AG09319 (cell line): Measurements from ENCODE around the gene CDKAL1.
A peak's percentile ranks its signal among the peaks of the same experiment; 100 is the strongest.

ENCODE experiments used
- DNase-seq: peaks from one replicate; pipeline ENCODE4 v3.0.0-alpha.2; 2010; ENCODE audit warnings: low read depth; ENCODE audit errors: extremely low read depth
- TF ChIP-seq, protein P1 (sequence below): IDR thresholded peaks from 2 replicates; pipeline ENCODE4 v1.5.1; 2011; ENCODE audit warnings: low read depth, mild to moderate bottlenecking, inconsistent platforms, low read length, moderate library complexity

Gene CDKAL1

GRCh38 chr6:20534295-20535262, at the start of gene CDKAL1:
TSS of gene CDKAL1 (plus strand) at chr6:20534457. CDS start at chr6:20546351, 11,894 bp downstream.
- TF ChIP-seq, protein P1, sequence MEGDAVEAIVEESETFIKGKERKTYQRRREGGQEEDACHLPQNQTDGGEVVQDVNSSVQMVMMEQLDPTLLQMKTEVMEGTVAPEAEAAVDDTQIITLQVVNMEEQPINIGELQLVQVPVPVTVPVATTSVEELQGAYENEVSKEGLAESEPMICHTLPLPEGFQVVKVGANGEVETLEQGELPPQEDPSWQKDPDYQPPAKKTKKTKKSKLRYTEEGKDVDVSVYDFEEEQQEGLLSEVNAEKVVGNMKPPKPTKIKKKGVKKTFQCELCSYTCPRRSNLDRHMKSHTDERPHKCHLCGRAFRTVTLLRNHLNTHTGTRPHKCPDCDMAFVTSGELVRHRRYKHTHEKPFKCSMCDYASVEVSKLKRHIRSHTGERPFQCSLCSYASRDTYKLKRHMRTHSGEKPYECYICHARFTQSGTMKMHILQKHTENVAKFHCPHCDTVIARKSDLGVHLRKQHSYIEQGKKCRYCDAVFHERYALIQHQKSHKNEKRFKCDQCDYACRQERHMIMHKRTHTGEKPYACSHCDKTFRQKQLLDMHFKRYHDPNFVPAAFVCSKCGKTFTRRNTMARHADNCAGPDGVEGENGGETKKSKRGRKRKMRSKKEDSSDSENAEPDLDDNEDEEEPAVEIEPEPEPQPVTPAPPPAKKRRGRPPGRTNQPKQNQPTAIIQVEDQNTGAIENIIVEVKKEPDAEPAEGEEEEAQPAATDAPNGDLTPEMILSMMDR: no peak

DNA sequence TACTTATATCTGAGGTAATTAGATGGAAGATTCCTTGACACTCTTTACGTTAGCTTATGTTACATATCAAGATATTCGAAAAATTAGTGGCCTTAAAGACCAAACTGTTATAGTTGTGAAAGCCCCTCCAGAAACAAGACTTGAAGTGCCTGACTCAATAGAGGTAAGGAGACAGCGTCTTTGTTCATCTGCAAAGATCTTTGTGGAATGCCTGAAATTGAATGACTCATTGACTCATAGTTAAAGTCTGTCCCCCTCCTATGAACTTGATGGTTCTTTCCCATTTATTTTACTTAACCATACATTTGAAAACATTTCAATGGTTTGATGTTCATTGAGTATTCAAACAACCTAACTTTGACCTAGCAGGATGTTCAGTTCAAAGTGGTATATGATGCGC, 47.6 kb upstream of the CDKAL1 start:
- TF ChIP-seq, protein P1: no peak

More at GRCh38 chr6:20534295-20535262, at the start of gene CDKAL1:
- peak; percentile 78 for DNase-seq

DNA sequence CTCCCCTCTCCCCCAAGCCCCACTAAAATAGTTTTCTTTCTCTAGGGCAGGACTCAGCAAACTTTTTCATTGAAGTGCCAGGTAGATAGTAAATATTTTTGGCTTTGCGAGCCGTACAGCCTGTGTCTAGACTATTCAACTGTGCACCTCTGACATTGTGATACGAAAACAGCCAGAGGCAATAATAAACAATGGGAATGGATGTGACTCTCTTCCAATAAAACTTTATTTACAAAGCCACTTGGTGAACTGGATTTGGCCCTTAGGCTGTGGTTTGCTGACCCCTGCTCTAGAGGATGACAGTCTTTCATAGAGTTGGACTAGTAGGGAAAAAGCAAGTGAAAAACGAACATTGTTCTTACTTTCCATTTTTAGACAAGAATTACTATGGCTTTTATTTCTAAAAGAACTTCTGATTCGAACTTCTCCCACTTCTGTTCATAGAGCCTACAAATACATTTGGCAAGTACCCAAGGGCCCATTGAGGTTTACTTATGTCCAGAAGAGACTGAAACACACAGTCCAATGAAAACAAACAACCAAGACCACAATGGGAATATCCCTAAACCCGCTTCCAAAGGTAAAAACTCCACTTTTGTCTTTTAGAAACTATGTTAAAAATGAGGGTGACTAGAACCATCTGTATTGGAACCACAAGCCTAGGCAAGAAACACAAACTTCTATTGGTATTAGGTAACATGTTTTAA, 46.4 kb upstream of the CDKAL1 start:
- TF ChIP-seq, protein P1: no peak
- DNase-seq: no peak

More for the DNA sequence above, 47.6 kb upstream of the CDKAL1 start:
- DNase-seq: no peak

DNA sequence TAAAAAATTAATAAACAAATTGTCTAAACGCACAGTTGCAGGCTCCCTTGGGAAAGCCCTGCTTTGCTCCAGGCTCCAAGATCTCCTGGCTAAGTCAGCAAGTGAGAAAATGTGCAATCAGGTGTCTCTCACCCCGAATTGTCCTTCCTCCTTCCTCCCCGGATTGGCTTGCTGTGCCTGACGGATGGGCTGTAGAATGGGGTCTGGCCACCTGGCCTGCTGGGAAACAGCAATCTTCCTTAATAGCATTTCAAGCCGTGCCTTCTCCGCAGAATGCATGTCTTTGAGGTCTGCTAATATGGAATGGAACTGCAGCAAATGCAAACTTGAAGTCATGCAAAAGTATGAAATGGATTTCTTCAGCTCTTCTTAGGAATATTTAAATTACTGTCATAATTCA, 43.7 kb upstream of the CDKAL1 start:
- TF ChIP-seq, protein P1: no peak
- no peak for DNase-seq

- TF ChIP-seq, protein P1: no peak
- DNase-seq: no peak
Observed at GRCh38 chr6:20492099-20492498, 42.2 kb upstream of the CDKAL1 start.

DNA sequence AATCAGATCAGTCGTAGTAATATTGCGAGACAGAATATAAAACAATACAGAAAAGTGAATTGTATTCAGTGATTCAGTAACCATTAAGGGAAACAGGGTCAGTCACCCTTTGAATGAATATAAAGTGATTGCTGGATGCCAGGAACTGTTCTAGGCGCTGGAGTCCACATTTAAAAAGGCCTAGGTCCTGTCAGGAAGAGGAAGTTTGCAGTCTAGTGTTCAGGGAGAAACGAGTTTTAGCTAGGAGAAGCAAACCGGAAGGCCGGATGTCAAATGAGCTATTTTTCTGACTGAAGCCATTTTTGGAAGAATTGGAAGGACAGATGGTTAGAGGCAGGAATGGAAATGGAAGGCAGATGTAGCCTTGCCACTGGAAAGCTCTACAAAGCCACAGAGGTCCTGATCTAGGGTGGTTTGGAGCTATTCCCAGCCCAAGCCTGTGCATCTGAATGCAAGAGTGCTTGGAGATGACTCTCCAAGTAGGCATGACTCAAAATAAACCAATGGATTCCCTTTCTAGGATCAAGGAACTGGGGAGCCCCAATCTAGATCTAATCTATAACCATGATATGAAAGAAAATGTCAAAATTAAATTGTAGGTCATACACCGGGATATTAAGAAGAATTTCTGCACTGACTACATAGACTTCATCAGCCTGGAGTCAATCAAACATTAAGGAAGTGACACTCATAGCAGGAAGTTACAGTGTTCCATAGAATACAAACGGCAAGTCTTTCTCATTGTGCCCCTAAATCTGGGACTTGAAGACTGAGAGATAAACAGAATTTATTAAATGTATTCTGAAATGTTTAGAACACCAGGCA, 36.8 kb upstream of the CDKAL1 start:
- TF ChIP-seq, protein P1: no peak
- DNase-seq: peak; percentile 67
